NB4 (cell line): ENCODE measurements around the gene SLIRP.
A peak's percentile ranks its signal among the peaks of the same experiment; 100 is the strongest.
"Not testable (repeated sequence)": the region's sequence is repeated elsewhere in the genome, so short reads cannot be mapped to it uniquely, and the experiment has no call there.

ENCODE experiments used
- DNase-seq: peaks from one replicate; pipeline ENCODE4 v3.0.0; 2010; ENCODE audit warnings: low read depth
- H3K4me3 ChIP-seq: one replicate; pipeline ENCODE4 v1.5.1; 2011; ENCODE audit warnings: mild to moderate bottlenecking, low read depth, low read length, moderate library complexity
- CTCF ChIP-seq: IDR thresholded peaks from one replicate; pipeline ENCODE4 v1.5.1; 2012; ENCODE audit warnings: low read depth, low read length
- MAX ChIP-seq: IDR thresholded peaks from 2 replicates; pipeline ENCODE4 v1.6.1; 2011; ENCODE audit warnings: low read depth, low read length
- MYC ChIP-seq: IDR thresholded peaks from 2 replicates; pipeline ENCODE4 v1.6.1; 2011; ENCODE audit warnings: low read depth, low read length
- POLR2A ChIP-seq: IDR thresholded peaks from 2 replicates; pipeline ENCODE4 v1.6.1; 2011; ENCODE audit warnings: mild to moderate bottlenecking; ENCODE audit not compliant: insufficient read length; ENCODE audit errors: extremely low read depth

Gene SLIRP

GRCh38 chr14:77746064-77746702 is 38.3 kb downstream of the SLIRP start:
- no peak overlapping the region for H3K4me3 ChIP-seq
- TF ChIP-seq MAX (no peak), POLR2A (no peak), CTCF (no peak), MYC (no peak)
- no peak for DNase-seq

- DNase-seq, H3K4me3 ChIP-seq: not testable (repeated sequence)
Observed at GRCh38 chr14:77747425-77747824, 39.5 kb downstream of the SLIRP start.

- no peak for TF ChIP-seq POLR2A
- no peak for TF ChIP-seq MYC
- TF ChIP-seq MAX = no peak
- no peak for TF ChIP-seq CTCF
- H3K4me3 ChIP-seq = no peak overlapping the region
- DNase-seq = no peak
Observed at GRCh38 chr14:77752266-77752665, 44.4 kb downstream of the SLIRP start.

GRCh38 chr14:77752799-77753516 is 45.1 kb downstream of the SLIRP start:
- no peak for DNase-seq
- H3K4me3 ChIP-seq = no peak overlapping the region
- TF ChIP-seq CTCF (no peak), MAX (no peak), MYC (no peak)

- TF ChIP-seq POLR2A (peak; percentile 88), MAX (peak; percentile 46; the same call in 1 of the 2 replicates), CTCF (no peak), MYC (peak; percentile 70)
- peak within 1 kb of the TSS; percentile 95 for H3K4me3 ChIP-seq
- peak; percentile 93 for DNase-seq
Observed at GRCh38 chr14:77760381-77761204, 52.7 kb downstream of the SLIRP start, which contains the start of gene SNW1. TSS of gene SNW1 (minus strand) at chr14:77761156. CDS start at chr14:77761127, 29 bp downstream.
